ENCODE data around the gene MARCHF11. TPM values are rescaled to one million over a fixed set of nuclear protein-coding genes. Genes with fewer than 3 reads are reported as not detected.
A peak's percentile ranks its signal among the peaks of the same experiment; 100 is the strongest.

MARCHF11 gene
- total and polyA plus RNA-seq, 2 experiments from 2014 or later = not detected

DNA sequence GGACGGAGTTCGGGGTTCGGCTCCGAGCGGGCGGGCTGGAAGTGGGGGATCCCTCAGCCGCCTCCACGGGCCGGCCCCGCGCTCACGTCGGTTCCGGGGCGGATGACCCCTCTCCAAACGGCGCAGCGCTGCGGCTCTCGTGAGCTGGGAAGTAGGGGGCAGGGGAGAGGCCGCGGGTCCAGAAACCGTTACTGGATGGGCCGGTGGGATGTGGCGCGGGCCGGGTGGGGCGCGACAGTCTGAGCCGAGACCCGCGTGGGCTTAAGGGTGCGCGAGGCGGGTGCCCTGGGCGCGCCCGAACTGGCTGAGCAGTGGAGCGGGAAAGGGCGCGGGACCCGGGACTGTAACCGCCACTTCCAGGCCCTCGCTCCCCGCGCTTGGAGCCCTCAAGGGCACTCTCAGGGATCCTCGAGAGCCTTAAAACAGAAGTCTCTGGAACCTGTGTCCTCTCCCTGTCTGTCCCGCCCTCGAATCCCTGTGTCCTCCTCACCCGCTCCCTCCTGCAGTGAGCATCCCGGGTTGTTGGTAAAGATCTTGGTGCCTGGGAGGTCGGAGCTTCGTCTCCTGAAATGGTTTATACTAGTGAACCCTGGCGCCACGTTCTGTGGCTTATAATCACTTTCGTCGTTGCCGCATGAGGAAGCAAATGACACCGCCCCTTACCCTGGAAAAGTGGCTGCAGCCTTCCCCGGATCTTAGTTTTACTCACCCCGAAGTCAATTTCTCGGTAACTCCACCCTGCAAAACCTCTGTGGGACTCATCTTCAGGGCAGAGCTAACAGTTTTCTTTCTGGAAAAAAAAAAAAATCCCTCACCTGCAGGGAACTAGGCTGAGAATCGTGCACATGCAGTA lies 571 bp upstream of the MARCHF11 start:
- no peak for DNase-seq
- Histone ChIP-seq H3K4me1 (ENCODE audit: insufficient read depth) (no peaks in the 10 kb centered on the region), H3K79me2 (ENCODE audit: insufficient read depth) (no peaks in the 10 kb centered on the region), H3K9me3 (ENCODE audit: low read depth) (no peaks in the 10 kb centered on the region), H3F3A (ENCODE audit: insufficient read depth) (no peaks in the 10 kb centered on the region), H2AFZ (no peak overlapping the region), H3K27me3 (replicated peaks; ENCODE audit: insufficient read depth) (peaks cover 34% of the 10 kb centered on the region), H3K27ac (no peak overlapping the region), H3K36me3 (ENCODE audit: low read depth) (no peaks in the 10 kb centered on the region), H3K4me2 (ENCODE audit: unreplicated experiment) (no peak overlapping the region), H3K9ac (no peak overlapping the region), H3K9me2 (ENCODE audit: insufficient read depth) (no peaks in the 10 kb centered on the region), H4K20me1 (ENCODE audit: insufficient read depth) (no peaks in the 10 kb centered on the region), H3K4me3 (no peak overlapping the region)
- in situ Hi-C loops (cut with MboI) = no loop called here
- WGBS, 2 experiments (ENCODE audit: low coverage in 1 of 2, low lambda C conversion rate in 2 of 2, missing lambda C conversion rate in 2 of 2) = 6 to 7% methylated on average over 42 to 58 of the region's 63 CpGs
- no peak for TF ChIP-seq EZH2phosphoT487 (IDR thresholded peaks at IDR 0.05; ENCODE audit: insufficient read depth, low read depth)
- TF ChIP-seq EZH2 (IDR thresholded peaks at IDR 0.05; ENCODE audit: insufficient read depth, poor library complexity, severe bottlenecking) = peak; percentile 55

DNA sequence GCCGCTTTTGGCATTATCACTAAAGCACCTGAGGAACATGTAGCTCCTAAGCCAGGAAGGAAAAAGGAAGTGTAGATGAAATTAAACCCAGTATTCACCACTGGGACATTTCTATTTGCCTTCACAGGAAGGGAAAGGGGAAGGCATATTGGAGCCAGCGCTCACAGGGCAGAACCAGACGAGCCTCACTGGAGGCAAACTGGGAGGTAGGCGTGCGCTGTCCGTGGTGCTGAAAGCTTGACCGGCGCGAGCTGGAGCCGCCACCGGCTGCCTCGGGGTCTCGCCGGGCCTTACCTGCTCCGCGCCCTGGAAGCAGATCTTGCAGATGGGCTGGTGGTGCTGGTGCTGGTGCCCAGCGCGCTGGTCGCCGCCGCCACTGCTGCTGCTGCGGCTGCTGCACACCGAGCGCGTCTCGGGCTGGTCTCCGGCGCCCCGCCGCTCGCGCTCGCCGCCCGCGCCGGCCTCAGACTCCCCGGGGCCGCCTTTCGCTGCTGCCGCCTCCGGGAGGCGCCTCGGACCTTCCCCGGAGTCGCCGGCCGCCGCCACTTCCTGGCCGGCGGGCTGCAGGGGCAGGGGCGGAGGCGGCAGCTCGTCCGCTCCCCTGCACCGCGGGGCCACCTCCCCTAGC lies 732 bp downstream of the MARCHF11 start:
- Histone ChIP-seq H3F3A (ENCODE audit: insufficient read depth) (no peaks in the 10 kb centered on the region), H3K27me3 (replicated peaks; ENCODE audit: insufficient read depth) (peaks cover 34% of the 10 kb centered on the region), H3K4me3 (no peak overlapping the region), H3K9ac (no peak overlapping the region), H3K4me1 (ENCODE audit: insufficient read depth) (no peaks in the 10 kb centered on the region), H4K20me1 (ENCODE audit: insufficient read depth) (no peaks in the 10 kb centered on the region), H2AFZ (no peak overlapping the region), H3K79me2 (ENCODE audit: insufficient read depth) (no peaks in the 10 kb centered on the region), H3K27ac (no peak overlapping the region), H3K4me2 (ENCODE audit: unreplicated experiment) (no peak overlapping the region), H3K36me3 (ENCODE audit: low read depth) (no peaks in the 10 kb centered on the region), H3K9me2 (ENCODE audit: insufficient read depth) (no peaks in the 10 kb centered on the region), H3K9me3 (ENCODE audit: low read depth) (no peaks in the 10 kb centered on the region)
- in situ Hi-C loops (cut with MboI) = no loop called here
- 6 to 9% methylated on average over 38 to 42 of the region's 57 CpGs for WGBS, 2 experiments (ENCODE audit: low coverage in 1 of 2, low lambda C conversion rate in 2 of 2, missing lambda C conversion rate in 2 of 2)
- TF ChIP-seq EZH2 (IDR thresholded peaks at IDR 0.05; ENCODE audit: insufficient read depth, poor library complexity, severe bottlenecking) = no peak
- no peak for TF ChIP-seq EZH2phosphoT487 (IDR thresholded peaks at IDR 0.05; ENCODE audit: insufficient read depth, low read depth)
- DNase-seq = peak; percentile 73

DNA sequence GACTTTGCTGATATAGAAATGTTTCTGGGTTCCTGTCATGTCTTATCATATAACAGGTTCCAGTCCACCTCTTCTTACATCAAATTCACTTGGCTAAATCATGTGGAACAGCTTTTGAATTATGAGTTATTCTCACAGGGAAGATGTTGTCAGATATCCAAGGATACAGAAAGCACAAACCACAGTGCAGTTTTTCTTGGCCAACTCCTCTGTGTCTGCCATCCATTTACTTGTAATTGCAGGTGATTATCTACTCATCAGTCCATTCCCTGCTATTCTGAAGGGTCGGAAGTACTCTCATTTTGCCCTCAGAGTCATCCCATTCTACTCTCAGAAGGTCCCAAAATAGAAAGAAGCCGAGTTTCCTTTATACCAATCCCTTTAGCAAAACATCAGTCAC lies 10.0 kb downstream of the MARCHF11 start:
- DNase-seq = no peak
- Histone ChIP-seq H3K79me2 (ENCODE audit: insufficient read depth) (no peaks in the 10 kb centered on the region), H2AFZ (no peak overlapping the region), H3K4me3 (no peak overlapping the region), H3K27me3 (replicated peaks; ENCODE audit: insufficient read depth) (no peaks in the 10 kb centered on the region), H3K4me2 (ENCODE audit: unreplicated experiment) (no peak overlapping the region), H4K20me1 (ENCODE audit: insufficient read depth) (no peaks in the 10 kb centered on the region), H3F3A (ENCODE audit: insufficient read depth) (no peaks in the 10 kb centered on the region), H3K4me1 (ENCODE audit: insufficient read depth) (no peaks in the 10 kb centered on the region), H3K9me3 (ENCODE audit: low read depth) (no peaks in the 10 kb centered on the region), H3K27ac (no peak overlapping the region), H3K9ac (no peak overlapping the region), H3K9me2 (ENCODE audit: insufficient read depth) (no peaks in the 10 kb centered on the region), H3K36me3 (ENCODE audit: low read depth) (no peaks in the 10 kb centered on the region)
- in situ Hi-C loops (cut with MboI) = loop anchor here (25.0 kb wide), 1 partner anchor 1043 kb away; the partner anchor contains the start of gene BASP1
- no peak for TF ChIP-seq EZH2phosphoT487 (IDR thresholded peaks at IDR 0.05; ENCODE audit: insufficient read depth, low read depth)
- TF ChIP-seq EZH2 (IDR thresholded peaks at IDR 0.05; ENCODE audit: insufficient read depth, poor library complexity, severe bottlenecking) = no peak
- WGBS, 2 experiments (ENCODE audit: low coverage in 1 of 2, low lambda C conversion rate in 2 of 2, missing lambda C conversion rate in 2 of 2) = 2 to 5% methylated on average over 2 of the region's 2 CpGs

DNA sequence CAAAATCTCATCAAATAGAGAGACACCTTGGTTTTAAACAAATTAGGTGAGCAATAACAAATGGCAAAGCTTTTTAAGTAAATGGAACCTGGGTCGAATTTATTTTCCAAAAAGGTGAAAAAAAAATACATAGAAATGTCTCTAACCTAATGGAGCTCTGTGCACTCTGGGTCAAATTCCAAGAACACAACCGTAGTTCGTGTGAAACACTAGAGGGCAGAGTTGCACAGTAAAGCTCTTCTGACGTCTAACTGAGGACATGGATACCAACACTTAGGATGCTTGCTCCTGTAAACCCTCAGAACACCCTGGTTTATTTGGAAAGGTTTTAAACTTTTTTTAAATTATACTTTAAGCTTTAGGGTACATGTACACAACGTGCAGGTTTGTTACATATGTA lies 18.9 kb downstream of the MARCHF11 start:
- WGBS, 2 experiments (ENCODE audit: low coverage in 1 of 2, low lambda C conversion rate in 2 of 2, missing lambda C conversion rate in 2 of 2) = 1% methylated on average over 5 of the region's 5 CpGs
- no peaks in the 10 kb centered on the region for H3K36me3 ChIP-seq (ENCODE audit: low read depth)
- no peak overlapping the region for H3K4me3 ChIP-seq
- DNase-seq = peak; percentile 84
- H4K20me1 ChIP-seq (ENCODE audit: insufficient read depth) = no peaks in the 10 kb centered on the region
- no peaks in the 10 kb centered on the region for H3K27me3 ChIP-seq (replicated peaks; ENCODE audit: insufficient read depth)
- no peaks in the 10 kb centered on the region for H3K4me1 ChIP-seq (ENCODE audit: insufficient read depth)
- H3F3A ChIP-seq (ENCODE audit: insufficient read depth) = no peaks in the 10 kb centered on the region
- TF ChIP-seq EZH2phosphoT487 (IDR thresholded peaks at IDR 0.05; ENCODE audit: insufficient read depth, low read depth) = no peak
- TF ChIP-seq EZH2 (IDR thresholded peaks at IDR 0.05; ENCODE audit: insufficient read depth, poor library complexity, severe bottlenecking) = no peak
- H3K27ac ChIP-seq = no peak overlapping the region
- H2AFZ ChIP-seq = no peak overlapping the region
- H3K79me2 ChIP-seq (ENCODE audit: insufficient read depth) = no peaks in the 10 kb centered on the region
- no peak overlapping the region for H3K4me2 ChIP-seq (ENCODE audit: unreplicated experiment)
- H3K9ac ChIP-seq = no peak overlapping the region
- H3K9me3 ChIP-seq (ENCODE audit: low read depth) = no peaks in the 10 kb centered on the region
- in situ Hi-C loops (cut with MboI) = loop anchor here (25.0 kb wide), 1 partner anchor 1052 kb away; the partner anchor contains the start of gene BASP1
- H3K9me2 ChIP-seq (ENCODE audit: insufficient read depth) = no peaks in the 10 kb centered on the region

Measured in GM23248 (cell line).